Sciatic nerve (tissue), 2 donors: Measurements from ENCODE around the gene AVPR2. TPM values are rescaled to one million over a fixed set of nuclear protein-coding genes. Genes with fewer than 3 reads are reported as not detected.

ENCODE experiments used
- ATAC-seq: fragments of 200-7000 bp; cut with Tn5 transposase; one replicate; pipeline ENCODE4 v1.9.1; 2020; ENCODE audit warnings: mild to moderate bottlenecking, moderate library complexity
- DNase-seq: peaks from one replicate; pipeline ENCODE4 v3.0.0-alpha.2; 2020; ENCODE audit warnings: low spot score
- intact Hi-C: fragments of 100-400 bp; cut with DNase I; formaldehyde crosslinking; loops from one replicate; pipeline ENCODE4 v1.14.2; 2022
- total RNA-seq: library from RNA; stranded (reverse); fragmentation: NEBNext Ultra II Directional; extraction: Animal tissue kit (Norgen Biotek cat#: 25700); gene quantifications from one replicate; pipeline ENCODE4 v1.2.1, GENCODE V29; 2021
- donor health status: DM: no; HTN: no; CAD: no.
- donor health status: DM: no; HTN: no; CAD: no.

The AVPR2 gene
- total RNA-seq, 1 donor from 2014 or later, result 5.6 TPM

DNA sequence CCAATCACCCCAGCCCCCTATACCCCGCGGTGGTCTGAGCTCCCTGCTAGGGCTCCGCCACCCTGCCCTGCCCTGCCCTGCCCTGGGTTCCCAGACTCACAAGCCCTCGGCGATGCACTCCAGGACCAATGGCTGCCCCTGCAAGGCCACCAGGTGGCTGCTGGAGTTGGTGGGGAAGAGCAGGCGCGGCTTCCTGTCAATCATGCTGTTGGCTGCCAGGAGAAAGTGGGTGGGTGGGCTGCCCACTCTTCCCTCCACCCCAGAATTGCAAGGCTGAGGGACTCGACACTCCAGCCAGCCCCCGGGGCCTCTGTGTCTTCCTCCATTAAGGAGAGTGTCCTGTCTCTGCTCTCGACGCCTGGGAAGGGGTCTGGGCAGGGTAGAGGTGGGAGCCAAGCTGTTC lies 34.2 kb upstream of the AVPR2 start:
- ATAC-seq (no peak), DNase-seq (no peak)
- intact Hi-C loops, result no loop called here

DNA sequence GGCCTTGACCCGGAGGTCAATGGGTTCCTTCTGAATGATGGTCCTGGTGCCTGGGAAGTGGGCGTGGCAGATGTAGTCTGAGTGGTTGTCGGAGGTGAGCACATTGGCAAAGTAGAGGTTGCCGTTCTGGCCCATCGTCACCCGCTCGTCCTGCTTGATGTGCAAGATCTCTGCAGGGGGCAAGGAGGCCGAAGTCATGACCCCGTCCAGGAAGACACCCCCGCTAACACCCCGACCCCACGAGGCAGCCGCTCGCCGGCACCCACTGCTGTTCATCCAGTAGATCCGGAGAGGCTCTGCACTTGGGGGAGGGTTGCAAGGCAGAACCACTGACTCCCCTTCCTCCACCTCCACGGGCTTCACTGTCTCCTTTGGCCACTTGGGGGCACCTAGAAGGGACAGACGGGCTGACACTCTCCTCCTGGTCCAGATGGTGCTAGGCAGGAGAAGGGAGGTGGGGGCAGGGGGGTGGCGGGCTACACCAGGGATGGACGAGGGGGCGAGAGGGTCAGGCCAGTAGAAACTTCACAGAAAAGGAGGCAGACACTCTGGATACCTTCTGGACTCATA lies 33.6 kb upstream of the AVPR2 start:
- ATAC-seq (no peak), DNase-seq (no peak)
- intact Hi-C loops, result no loop called here

GRCh38 chrX:153871451-153871850 lies 33.0 kb upstream of the AVPR2 start:
- ATAC-seq, result no peak

DNA sequence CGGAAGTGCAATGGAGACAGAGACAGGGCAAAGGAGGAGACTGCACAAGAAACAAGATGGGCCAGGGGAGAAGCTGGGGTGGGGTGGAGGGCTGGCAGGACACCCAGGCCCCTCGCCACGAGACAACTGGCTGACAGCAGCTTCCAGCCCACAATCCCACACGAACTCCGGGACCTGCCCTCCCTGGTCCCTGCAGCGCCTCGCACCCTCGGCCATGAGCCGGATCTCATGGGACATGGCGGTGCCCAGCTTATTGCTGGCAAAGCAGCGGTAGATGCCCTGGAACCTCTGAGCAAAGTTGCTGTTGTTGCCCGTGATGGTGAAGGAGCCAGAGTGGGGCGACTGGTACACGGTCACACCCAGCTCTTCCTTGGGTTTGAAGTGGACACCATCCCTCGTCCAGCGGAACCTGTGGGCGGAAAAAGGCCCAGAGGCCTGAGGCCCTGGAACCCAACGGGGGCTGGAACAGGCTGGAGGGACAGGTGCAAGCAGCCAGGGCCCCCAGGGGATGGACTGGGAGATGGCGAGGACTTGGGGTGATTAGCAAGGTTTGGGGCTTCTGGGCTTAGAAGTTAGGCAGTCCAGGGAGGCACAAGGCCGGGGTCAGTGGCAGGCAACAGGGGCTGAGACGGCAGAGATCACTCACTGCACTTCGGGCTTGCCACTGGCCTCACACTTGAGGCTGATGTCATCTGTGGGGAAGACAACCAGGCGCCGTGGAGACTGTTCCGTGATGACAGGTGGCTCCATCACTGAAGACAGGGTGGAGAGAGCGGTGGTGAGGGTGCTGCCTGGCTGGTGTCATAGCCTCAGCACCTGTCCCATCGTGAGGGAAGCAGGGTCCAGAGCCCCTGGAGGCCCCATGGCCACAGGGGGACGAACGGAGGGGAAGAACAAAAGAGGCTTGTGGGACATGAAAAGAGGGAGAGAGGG lies 32.3 kb upstream of the AVPR2 start:
- intact Hi-C loops, result no loop called here
- no peak for ATAC-seq

More at GRCh38 chrX:153871451-153871850, 33.0 kb upstream of the AVPR2 start:
- DNase-seq, result no peak
- intact Hi-C loops, result no loop called here

GRCh38 chrX:153873282-153874084 lies 31.0 kb upstream of the AVPR2 start:
- DNase-seq (no peak), ATAC-seq (no peak)
- intact Hi-C loops, result no loop called here

More for the DNA sequence above, 32.3 kb upstream of the AVPR2 start:
- DNase-seq, result no peak

DNA sequence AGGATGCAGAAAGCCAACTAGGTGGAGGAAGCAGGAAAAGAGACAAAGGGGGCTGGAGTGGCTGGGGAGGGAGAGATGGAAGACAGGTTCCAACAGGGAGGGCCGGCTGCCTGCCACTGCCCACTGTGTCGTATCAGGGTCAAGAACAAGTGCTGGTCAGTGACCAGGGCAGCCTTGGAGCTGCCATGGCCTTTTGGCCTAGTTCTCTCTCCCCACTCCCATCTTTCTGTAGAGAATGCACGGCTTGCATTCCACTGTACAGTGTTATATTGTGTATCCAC lies 30.4 kb upstream of the AVPR2 start:
- ATAC-seq (no peak), DNase-seq (no peak)
- intact Hi-C loops, result no loop called here

GRCh38 chrX:153874366-153875125 lies 29.9 kb upstream of the AVPR2 start:
- DNase-seq (no peak), ATAC-seq (no peak)

DNA sequence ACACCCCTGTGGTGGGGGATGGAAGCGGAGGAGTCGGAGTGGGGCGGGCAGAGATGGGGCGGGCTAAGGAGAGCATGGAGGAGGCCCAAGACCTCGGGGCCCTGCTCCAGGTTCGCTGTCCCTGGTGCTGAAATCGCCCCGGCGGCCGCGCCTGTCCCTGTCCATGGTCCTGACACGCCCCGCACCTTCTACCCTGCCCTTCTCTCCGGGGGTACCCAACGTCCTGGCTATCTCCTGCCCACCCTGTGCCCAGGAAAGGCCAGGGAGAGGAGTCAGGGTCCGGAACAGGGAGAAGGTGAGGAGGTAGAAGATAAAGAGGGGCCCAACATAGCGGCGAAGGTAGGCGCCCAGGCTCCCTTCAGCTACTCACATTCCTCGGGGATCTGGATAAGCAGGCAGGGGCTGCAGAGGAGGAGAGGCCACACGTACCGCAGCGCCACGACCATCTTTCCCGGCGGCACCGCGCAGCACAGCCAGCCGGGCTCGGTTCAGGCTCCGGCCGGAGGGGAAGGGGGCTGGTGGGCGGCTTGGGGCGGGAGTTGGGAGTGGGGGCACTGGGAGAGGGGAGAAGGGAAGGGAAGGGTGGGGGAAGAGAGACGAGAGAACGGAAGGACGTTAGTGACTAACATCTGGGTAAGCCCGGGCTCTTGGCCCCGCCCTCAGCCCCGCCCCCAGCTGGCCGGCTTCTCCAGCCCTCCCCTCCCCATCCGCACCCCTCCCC lies 28.9 kb upstream of the AVPR2 start:
- intact Hi-C loops, result no loop called here
- ATAC-seq, result peak; percentile 68
- peak; percentile 78 for DNase-seq

More at GRCh38 chrX:153874366-153875125, 29.9 kb upstream of the AVPR2 start:
- intact Hi-C loops, result no loop called here

- intact Hi-C loops, result no loop called here
- ATAC-seq, result no peak
- DNase-seq, result no peak
These were observed 28.4 kb upstream of the AVPR2 start for GRCh38 chrX:153876112-153876491.

DNA sequence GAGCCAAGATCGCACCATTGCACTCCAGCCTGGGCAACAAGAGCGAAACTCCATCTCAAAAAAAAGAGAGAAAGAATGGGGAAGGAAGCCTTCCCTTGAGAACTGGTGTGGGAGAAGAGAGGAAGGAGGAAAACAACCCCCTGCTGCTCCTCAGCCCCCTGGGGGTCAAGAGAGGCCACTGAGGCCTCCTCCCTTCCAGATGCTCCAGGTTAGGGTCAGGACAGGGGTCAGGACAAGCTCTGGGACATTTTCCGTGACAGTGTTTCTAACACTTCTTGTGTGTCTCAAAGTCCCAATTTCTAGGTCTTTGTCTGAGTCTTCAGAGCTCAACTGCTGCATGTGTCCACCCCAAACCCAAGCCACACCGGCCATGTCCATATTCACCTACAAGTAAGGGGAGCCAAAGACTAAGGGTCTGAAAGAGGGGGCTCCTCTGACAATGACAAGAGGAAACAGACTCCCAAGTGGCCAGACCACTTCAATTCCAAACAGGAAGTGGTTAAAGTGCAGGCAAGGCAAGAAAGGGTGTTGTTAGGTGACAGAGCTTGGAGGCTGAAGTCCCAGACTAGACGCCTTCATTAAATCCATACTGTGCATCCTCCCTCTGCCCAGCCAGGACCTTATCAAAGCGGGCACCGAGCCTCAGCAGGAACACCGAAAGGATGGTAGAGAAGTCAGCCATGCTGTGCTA lies 26.8 kb upstream of the AVPR2 start:
- intact Hi-C loops, result no loop called here
- ATAC-seq, result no peak
- no peak for DNase-seq

DNA sequence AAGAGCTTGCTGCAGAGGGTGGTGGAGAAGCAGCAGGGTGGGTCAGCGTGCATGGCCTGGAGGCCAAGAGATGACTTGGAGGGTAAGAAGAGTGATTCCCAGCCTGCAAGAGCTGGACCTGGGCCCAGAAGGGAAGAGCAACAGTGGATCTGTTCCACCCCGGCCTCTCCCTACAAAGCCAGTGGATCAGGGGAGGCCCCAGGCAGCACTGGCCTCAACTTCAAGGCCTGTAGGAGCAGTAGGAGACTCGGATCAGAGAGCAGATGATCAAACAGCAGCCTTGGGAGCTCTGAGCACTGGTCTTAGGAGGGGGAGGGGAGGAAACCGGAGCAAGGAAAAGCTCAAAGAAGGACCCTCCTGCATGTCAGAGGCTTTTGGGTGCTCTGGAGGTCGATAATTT lies 26.1 kb upstream of the AVPR2 start:
- intact Hi-C loops, result no loop called here
- no peak for ATAC-seq
- DNase-seq, result no peak

- intact Hi-C loops, result no loop called here
- peak; percentile 43 for DNase-seq
- no peak for ATAC-seq
These were observed 25.4 kb upstream of the AVPR2 start for GRCh38 chrX:153878969-153879653.

GRCh38 chrX:153879741-153880439 lies 24.6 kb upstream of the AVPR2 start:
- ATAC-seq, result no peak
- intact Hi-C loops, result no loop called here
- DNase-seq, result peak; percentile 55

DNA sequence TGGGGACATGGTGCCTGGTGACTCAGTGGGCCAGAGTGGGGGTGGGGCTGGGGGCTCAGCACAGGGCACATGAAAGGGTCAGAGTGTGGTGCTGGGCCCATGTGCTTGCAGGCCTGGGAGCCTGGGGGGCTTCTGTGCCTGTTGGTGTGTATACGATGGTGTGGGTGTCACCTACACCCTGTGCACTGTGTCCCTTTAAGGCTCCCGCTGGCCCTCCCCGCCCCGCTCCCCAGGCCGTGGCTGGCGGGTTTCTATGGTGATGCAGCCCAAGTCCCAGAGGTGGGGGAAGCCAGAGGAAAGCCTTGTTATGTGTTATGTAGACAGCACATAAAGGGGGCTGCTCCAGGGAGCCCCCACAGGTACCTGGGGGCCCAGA lies 24.0 kb upstream of the AVPR2 start:
- peak; percentile 47 for DNase-seq
- no peak for ATAC-seq
- intact Hi-C loops, result no loop called here

DNA sequence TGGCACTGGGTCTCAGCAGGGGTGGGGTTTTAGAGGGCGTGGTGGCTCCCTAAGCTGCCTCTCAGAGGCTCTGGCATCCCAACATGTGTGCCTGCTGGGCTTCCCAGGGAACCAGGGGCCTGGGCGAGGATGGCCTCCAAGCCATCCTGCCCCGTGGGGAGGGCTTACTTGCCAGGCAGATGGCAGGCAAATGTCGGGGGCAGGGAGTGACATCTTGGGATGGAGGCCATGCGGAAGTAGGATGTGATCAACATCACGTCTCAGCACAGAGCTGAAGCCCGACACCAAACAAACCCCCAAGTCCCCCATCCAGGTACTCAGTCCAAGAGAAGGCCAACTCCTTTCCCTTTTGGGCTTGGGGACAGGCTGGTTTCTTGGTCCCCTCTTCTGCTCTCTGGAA lies 23.2 kb upstream of the AVPR2 start:
- DNase-seq (no peak), ATAC-seq (no peak)
- intact Hi-C loops, result no loop called here

- intact Hi-C loops, result no loop called here
- ATAC-seq (peak; percentile 58), DNase-seq (peak; percentile 67)
These were observed 22.4 kb upstream of the AVPR2 start for GRCh38 chrX:153882086-153882498.

DNA sequence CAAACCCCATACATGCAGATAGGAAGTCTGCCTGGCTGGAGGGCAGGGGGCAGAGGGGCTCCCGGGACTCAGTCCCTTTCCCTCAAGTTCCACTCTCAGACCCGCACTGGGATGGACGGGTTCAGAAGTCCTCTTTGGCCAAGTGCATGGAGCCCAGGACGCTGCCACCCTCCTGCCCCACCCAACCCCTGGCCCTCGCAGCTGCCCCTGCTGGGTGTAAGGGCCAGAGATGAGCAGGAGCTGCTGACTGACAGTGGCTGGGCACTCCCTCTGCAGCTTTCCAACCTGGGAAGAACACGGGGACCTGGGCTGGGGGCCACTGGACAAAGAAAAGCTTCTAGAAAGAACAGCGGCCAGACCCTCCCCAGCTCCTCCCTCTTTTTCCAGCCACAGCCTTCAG lies 21.9 kb upstream of the AVPR2 start:
- DNase-seq, result peak; percentile 45
- ATAC-seq, result no peak
- intact Hi-C loops, result no loop called here
